Thyroid gland (tissue), 4 donors: ENCODE measurements around the gene CREBBP. TPM values are rescaled to one million over a fixed set of nuclear protein-coding genes. Genes with fewer than 3 reads are reported as not detected.

Source experiments
- DNase-seq, 2 donors: peaks; one replicate each; pipeline ENCODE4 v3.0.0-alpha.2; 2019
- H3K27ac ChIP-seq, 3 donors: fragments of 200-600 bp; sonication (generic); 1 replicate in 2 of 3; 2 replicates in 1 of 3; pipeline ENCODE4 v1.5.1; 2016 to 2019; ENCODE audit warnings: mild to moderate bottlenecking in 1 of 3, moderate library complexity in 1 of 3
- H3K27me3 ChIP-seq: fragments of 200-600 bp; sonication (generic); one replicate; pipeline ENCODE4 v1.5.1; 2019
- H3K36me3 ChIP-seq, 2 donors: fragments of 200-600 bp; sonication (generic); one replicate each; pipeline ENCODE4 v1.5.1; 2016 to 2019
- H3K4me1 ChIP-seq, 2 donors: fragments of 200-600 bp; sonication (generic); one replicate each; pipeline ENCODE4 v1.5.1; 2017 to 2019
- H3K4me3 ChIP-seq, 3 donors: fragments of 200-600 bp; sonication (generic); replicated peaks in 1 of 3; 1 replicate in 2 of 3; 2 replicates in 1 of 3; pipeline ENCODE4 v1.5.1; 2016; ENCODE audit warnings: mild to moderate bottlenecking in 1 of 3
- H3K9me3 ChIP-seq: fragments of 200-600 bp; sonication (generic); one replicate; pipeline ENCODE4 v1.5.1; 2017
- CTCF ChIP-seq, 6 experiments: fragments of 200-600 bp in 3 of 6; fragments of 450-650 bp in 3 of 6; sonication (generic) in 3 of 6; IDR thresholded peaks; one replicate each; pipeline ENCODE4 v1.5.1; 2016 to 2019; ENCODE audit warnings: antibody characterized with exemption in 6 of 6, mild to moderate bottlenecking in 2 of 6, inconsistent platforms in 1 of 6, moderate library complexity in 1 of 6
- POLR2A ChIP-seq, 2 donors: fragments of 450-650 bp; IDR thresholded peaks; one replicate each; pipeline ENCODE4 v1.6.1; 2017; ENCODE audit warnings: antibody characterized with exemption in 2 of 2, mild to moderate bottlenecking in 2 of 2, moderate library complexity in 1 of 2
- WGBS, 2 donors: methylation state at CpG; one replicate each; pipeline ENCODE4 v1.1.5; 2017; 5-methylcytosine and 5-hydroxymethylcytosine counted together
- intact Hi-C: fragments of 100-400 bp; cut with DNase I; formaldehyde crosslinking; loops from one replicate; pipeline ENCODE4 v1.15.1; 2023
- total RNA-seq, 4 donors: library from RNA; depleted of rRNA; stranded (reverse); fragments of >200 nt; gene quantifications; one replicate each; pipeline ENCODE4 v1.2.3, GENCODE V29; 2016

CREBBP gene
- total RNA-seq, 4 donors from 2014 or later: 52.5 to 157 (median 75.9) TPM

GRCh38 chr16:3807425-3808123 lies 72.9 kb downstream of the CREBBP start:
- Histone ChIP-seq H3K4me3 (no peak overlapping the region), H3K27me3 (no peaks in the 10 kb centered on the region), H3K9me3 (no peaks in the 10 kb centered on the region), H3K36me3 (peaks cover 5 to 8% of the 10 kb centered on the region in 2 donors), H3K4me1 (peaks cover 4 to 26% of the 10 kb centered on the region in 2 donors), H3K27ac (no peak overlapping the region)
- intact Hi-C loops: no loop called here
- no peak for TF ChIP-seq POLR2A (IDR thresholded peaks at IDR 0.05)
- no peak for TF ChIP-seq CTCF (IDR thresholded peaks at IDR 0.05)
- 43 to 51% methylated on average over 3 of the region's 3 CpGs for WGBS, 2 donors
- no peak for DNase-seq

- intact Hi-C loops: no loop called here
- peaks cover 0 to 20% of the 10 kb centered on the region in 2 donors for H3K4me1 ChIP-seq
- H3K4me3 ChIP-seq: no peak overlapping the region
- no peaks in the 10 kb centered on the region for H3K9me3 ChIP-seq
- 81 to 83% methylated on average over 7 of the region's 7 CpGs for WGBS, 2 donors
- H3K27ac ChIP-seq: no peak overlapping the region
- no peak for DNase-seq
- no peaks in the 10 kb centered on the region for H3K27me3 ChIP-seq
- H3K36me3 ChIP-seq: peaks cover 0 to 3% of the 10 kb centered on the region in 2 donors
- TF ChIP-seq CTCF (IDR thresholded peaks at IDR 0.05): no peak
- TF ChIP-seq POLR2A (IDR thresholded peaks at IDR 0.05): no peak
These were observed 76.0 kb downstream of the CREBBP start for GRCh38 chr16:3804426-3805016.

GRCh38 chr16:3800477-3801270 lies 79.8 kb downstream of the CREBBP start:
- TF ChIP-seq CTCF (IDR thresholded peaks at IDR 0.05) (no peak), POLR2A (IDR thresholded peaks at IDR 0.05) (no peak)
- no peak for DNase-seq
- Histone ChIP-seq H3K9me3 (no peaks in the 10 kb centered on the region), H3K36me3 (no peaks in the 10 kb centered on the region), H3K4me3 (no peak overlapping the region), H3K4me1 (peaks cover 17 to 21% of the 10 kb centered on the region in 2 donors), H3K27ac (no peak overlapping the region), H3K27me3 (no peaks in the 10 kb centered on the region)
- 94 to 96% methylated on average over 4 of the region's 4 CpGs for WGBS, 2 donors
- intact Hi-C loops: no loop called here

- intact Hi-C loops: no loop called here
- WGBS, 2 donors: 82 to 94% methylated on average over 7 of the region's 7 CpGs
- Histone ChIP-seq H3K27me3 (no peaks in the 10 kb centered on the region), H3K36me3 (no peaks in the 10 kb centered on the region), H3K9me3 (no peaks in the 10 kb centered on the region), H3K4me3 (no peak overlapping the region), H3K4me1 (peaks cover 17 to 19% of the 10 kb centered on the region in 2 donors), H3K27ac (no peak overlapping the region)
- TF ChIP-seq POLR2A (IDR thresholded peaks at IDR 0.05): no peak
- TF ChIP-seq CTCF (IDR thresholded peaks at IDR 0.05): no peak
- no peak for DNase-seq
These were observed 80.5 kb downstream of the CREBBP start for GRCh38 chr16:3800019-3800418.
